Karpas-422 (cell line): Measurements from ENCODE around the gene PLA2G2F. TPM values are rescaled to one million over a fixed set of nuclear protein-coding genes. Genes with fewer than 3 reads are reported as not detected.

ENCODE experiments used
- DNase-seq: peaks from one replicate; pipeline ENCODE4 v3.0.0-alpha.2; 2015
- H2AFZ ChIP-seq: fragments of 200-600 bp; sonication (generic); 2 replicates; pipeline ENCODE4 v1.6.1; 2014; ENCODE audit warnings: antibody characterized with exemption, low read length, mixed read lengths
- H3K27ac ChIP-seq: fragments of 200-600 bp; sonication (generic); 2 replicates; pipeline ENCODE4 v1.5.1; 2014; ENCODE audit warnings: mild to moderate bottlenecking, low read length, moderate library complexity
- H3K27me3 ChIP-seq: fragments of 200-600 bp; sonication (generic); 2 replicates; pipeline ENCODE4 v1.6.1; 2014; ENCODE audit warnings: low read length, mixed read lengths
- H3K36me3 ChIP-seq: fragments of 200-600 bp; sonication (generic); 2 replicates; pipeline ENCODE4 v1.6.1; 2014; ENCODE audit warnings: low read length, mixed read lengths; ENCODE audit not compliant: insufficient read depth
- H3K4me1 ChIP-seq: fragments of 200-600 bp; sonication (generic); 2 replicates; pipeline ENCODE4 v1.6.1; 2014; ENCODE audit warnings: mild to moderate bottlenecking, low read length, mixed read lengths
- H3K4me2 ChIP-seq: fragments of 200-600 bp; sonication (generic); 2 replicates; pipeline ENCODE4 v1.6.1; 2014; ENCODE audit warnings: low read length, low read depth, mild to moderate bottlenecking; ENCODE audit not compliant: poor library complexity, severe bottlenecking
- H3K4me3 ChIP-seq: fragments of 200-600 bp; sonication (generic); 2 replicates; pipeline ENCODE4 v1.5.1; 2014; ENCODE audit warnings: mild to moderate bottlenecking, antibody characterized with exemption, low read length, mixed read lengths
- H3K79me2 ChIP-seq: fragments of 200-600 bp; sonication (generic); 2 replicates; pipeline ENCODE4 v1.6.1; 2014; ENCODE audit warnings: mild to moderate bottlenecking, low read length, mixed read lengths
- H3K9ac ChIP-seq: fragments of 200-600 bp; sonication (generic); 2 replicates; pipeline ENCODE4 v1.6.0; 2014; ENCODE audit warnings: low read length
- H3K9me2 ChIP-seq: fragments of 200-600 bp; sonication (generic), shearing (Covaris generic); replicated peaks from 2 replicates; pipeline ENCODE4 v1.6.0; 2014; ENCODE audit warnings: mild to moderate bottlenecking, low read length, moderate library complexity; ENCODE audit not compliant: insufficient read depth
- H3K9me3 ChIP-seq: fragments of 300-700, 200-600 bp; sonication (generic); 2 replicates; pipeline ENCODE4 v1.6.1; 2014; ENCODE audit warnings: low read length, mixed read lengths
- H4K20me1 ChIP-seq: fragments of 200-600 bp; sonication (generic); 2 replicates; pipeline ENCODE4 v1.6.1; 2014; ENCODE audit warnings: mild to moderate bottlenecking, antibody characterized with exemption, low read length, low read depth; ENCODE audit not compliant: insufficient read depth
- total RNA-seq: library from RNA; depleted of rRNA; stranded (reverse); fragments of >200 nt; shearing (Covaris generic); gene quantifications from 2 replicates; pipeline ENCODE4 v1.2.3, GENCODE V29; 2014; ENCODE audit warnings: low replicate concordance

Gene PLA2G2F
- total RNA-seq, 1 experiment from 2014 or later, result not detected

GRCh38 chr1:20190256-20191160 lies 51.4 kb downstream of the PLA2G2F start:
- Histone ChIP-seq H4K20me1 (no peaks in the 10 kb centered on the region), H3K27me3 (no peaks in the 10 kb centered on the region), H3K79me2 (no peaks in the 10 kb centered on the region), H3K36me3 (no peaks in the 10 kb centered on the region), H2AFZ (no peak overlapping the region), H3K4me2 (peak overlapping the region; percentile 6), H3K4me3 (no peak overlapping the region), H3K9me2 (no peaks in the 10 kb centered on the region), H3K9me3 (no peaks in the 10 kb centered on the region), H3K27ac (no peak overlapping the region), H3K9ac (no peak overlapping the region), H3K4me1 (peaks cover 38% of the 10 kb centered on the region)
- no peak for DNase-seq

GRCh38 chr1:20191266-20191825 lies 52.2 kb downstream of the PLA2G2F start:
- no peak overlapping the region for H3K4me3 ChIP-seq
- no peaks in the 10 kb centered on the region for H3K27me3 ChIP-seq
- no peak overlapping the region for H3K9ac ChIP-seq
- no peaks in the 10 kb centered on the region for H3K9me3 ChIP-seq
- no peaks in the 10 kb centered on the region for H3K9me2 ChIP-seq
- H3K4me1 ChIP-seq, result peaks cover 38% of the 10 kb centered on the region
- no peak overlapping the region for H3K4me2 ChIP-seq
- no peaks in the 10 kb centered on the region for H3K36me3 ChIP-seq
- H2AFZ ChIP-seq, result no peak overlapping the region
- H3K79me2 ChIP-seq, result no peaks in the 10 kb centered on the region
- no peaks in the 10 kb centered on the region for H4K20me1 ChIP-seq
- no peak overlapping the region for H3K27ac ChIP-seq
- no peak for DNase-seq

- no peaks in the 10 kb centered on the region for H4K20me1 ChIP-seq
These were observed 53.2 kb downstream of the PLA2G2F start for GRCh38 chr1:20192364-20192763.

DNA sequence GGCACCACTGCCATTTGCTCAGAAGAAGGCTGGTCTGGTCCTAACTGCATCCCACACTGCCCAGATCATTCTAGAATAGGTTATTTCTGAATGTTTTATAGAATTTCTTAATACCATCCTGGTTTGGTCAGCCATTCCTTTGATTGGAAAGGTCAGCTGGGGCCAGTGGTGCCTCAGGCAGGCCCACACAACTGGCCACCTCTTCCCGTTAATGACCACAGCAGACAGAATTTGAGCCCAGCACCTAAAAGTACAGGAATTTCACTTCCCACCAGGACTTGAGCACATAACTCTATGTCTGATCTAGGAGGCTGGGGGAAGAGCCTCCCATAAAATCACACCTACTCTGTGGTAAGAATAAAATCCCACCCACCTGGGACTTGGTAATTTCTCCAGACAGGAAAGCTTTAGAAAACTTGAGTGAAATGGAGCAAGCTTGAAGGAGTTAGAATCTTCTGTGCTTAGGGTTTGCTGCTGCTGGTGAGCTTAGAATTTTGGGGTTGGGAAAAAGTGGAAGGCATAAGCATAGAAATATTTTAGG lies 53.8 kb downstream of the PLA2G2F start:
- no peak overlapping the region for H3K4me2 ChIP-seq
- H3K9ac ChIP-seq, result no peak overlapping the region
- H2AFZ ChIP-seq, result no peak overlapping the region
- no peaks in the 10 kb centered on the region for H3K27me3 ChIP-seq
- H3K36me3 ChIP-seq, result no peaks in the 10 kb centered on the region
- no peak overlapping the region for H3K4me3 ChIP-seq
- no peak overlapping the region for H3K27ac ChIP-seq
- no peaks in the 10 kb centered on the region for H3K79me2 ChIP-seq
- H3K9me2 ChIP-seq, result no peaks in the 10 kb centered on the region
- H3K4me1 ChIP-seq, result peaks cover 38% of the 10 kb centered on the region
- H4K20me1 ChIP-seq, result no peaks in the 10 kb centered on the region
- H3K9me3 ChIP-seq, result no peaks in the 10 kb centered on the region
- no peak for DNase-seq

More at GRCh38 chr1:20192364-20192763, 53.2 kb downstream of the PLA2G2F start:
- Histone ChIP-seq H3K36me3 (no peaks in the 10 kb centered on the region), H3K9ac (no peak overlapping the region), H3K27ac (no peak overlapping the region), H3K4me2 (no peak overlapping the region), H2AFZ (no peak overlapping the region), H3K4me3 (no peak overlapping the region), H3K4me1 (peaks cover 38% of the 10 kb centered on the region), H3K27me3 (no peaks in the 10 kb centered on the region), H3K9me3 (no peaks in the 10 kb centered on the region), H3K9me2 (no peaks in the 10 kb centered on the region), H3K79me2 (no peaks in the 10 kb centered on the region)
- DNase-seq, result no peak

DNA sequence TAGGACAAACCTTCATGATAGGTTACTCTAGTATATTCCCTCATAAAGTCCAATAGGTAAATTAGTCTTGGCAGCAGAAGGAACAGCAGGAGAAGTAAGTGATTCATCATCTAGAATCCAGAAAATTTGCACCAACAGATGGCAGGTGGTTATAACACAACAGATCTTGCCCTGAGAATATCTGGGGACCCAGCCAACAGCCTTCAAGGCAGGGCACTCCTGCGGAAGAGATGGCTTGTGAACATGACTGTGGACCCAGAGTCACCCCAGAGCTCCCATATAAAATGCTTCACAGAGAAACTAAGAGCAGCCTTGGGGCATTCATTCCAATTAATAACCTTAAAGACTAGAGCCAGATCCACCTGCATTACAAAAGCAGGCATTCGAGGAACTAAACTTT lies 55.1 kb downstream of the PLA2G2F start:
- H3K27ac ChIP-seq, result no peak overlapping the region
- H3K4me2 ChIP-seq, result peak overlapping the region; percentile 78
- peaks cover 26% of the 10 kb centered on the region for H3K4me1 ChIP-seq
- no peaks in the 10 kb centered on the region for H3K27me3 ChIP-seq
- no peak for DNase-seq
- H3K79me2 ChIP-seq, result no peaks in the 10 kb centered on the region
- no peak overlapping the region for H3K9ac ChIP-seq
- no peak overlapping the region for H3K4me3 ChIP-seq
- no peaks in the 10 kb centered on the region for H3K9me3 ChIP-seq
- no peaks in the 10 kb centered on the region for H3K36me3 ChIP-seq
- H4K20me1 ChIP-seq, result no peaks in the 10 kb centered on the region
- H3K9me2 ChIP-seq, result no peaks in the 10 kb centered on the region
- H2AFZ ChIP-seq, result no peak overlapping the region

DNA sequence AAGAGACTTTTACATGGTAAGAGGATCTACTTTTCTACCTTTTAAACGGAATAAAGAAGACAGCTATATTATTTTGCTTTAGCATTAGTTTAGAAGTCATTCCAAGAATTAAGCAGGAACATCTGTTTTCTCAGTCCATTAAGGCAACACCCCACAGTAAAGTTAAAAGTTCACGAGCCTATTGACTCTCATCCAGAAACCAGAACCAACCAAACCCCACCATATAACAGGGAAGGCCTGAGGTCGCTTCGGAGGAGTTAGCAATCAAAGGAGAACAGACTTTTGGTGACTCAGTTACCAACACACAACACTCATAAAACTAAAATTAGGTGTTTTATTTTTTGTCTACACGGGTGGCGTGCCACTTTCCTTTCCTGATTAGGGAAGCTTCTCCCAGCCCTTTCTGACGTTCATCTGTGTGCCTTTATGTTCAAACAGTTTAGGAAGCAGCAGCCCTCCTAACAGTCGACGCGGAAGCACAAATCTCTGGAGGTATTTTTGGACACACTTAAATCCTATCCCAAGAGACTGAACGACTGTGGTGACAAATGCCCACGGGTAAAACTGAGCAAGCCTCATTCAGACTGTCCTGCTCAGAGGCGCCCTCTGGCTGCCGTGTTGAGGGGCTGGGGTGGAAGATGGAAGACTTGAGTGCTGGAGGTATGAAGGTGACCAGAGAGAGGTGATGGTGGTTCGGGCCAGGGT lies 55.8 kb downstream of the PLA2G2F start:
- peak overlapping the region; percentile 47; the same call in 1 of the 2 replicates for H3K4me3 ChIP-seq
- H3K27me3 ChIP-seq, result no peaks in the 10 kb centered on the region
- no peak overlapping the region for H3K27ac ChIP-seq
- H3K36me3 ChIP-seq, result no peaks in the 10 kb centered on the region
- H3K9ac ChIP-seq, result peak overlapping the region; percentile 46; the same call in 1 of the 2 replicates
- peak overlapping the region; percentile 78 for H3K4me2 ChIP-seq
- H3K9me2 ChIP-seq, result no peaks in the 10 kb centered on the region
- H3K4me1 ChIP-seq, result peaks cover 19% of the 10 kb centered on the region
- no peaks in the 10 kb centered on the region for H4K20me1 ChIP-seq
- no peak overlapping the region for H2AFZ ChIP-seq
- no peaks in the 10 kb centered on the region for H3K9me3 ChIP-seq
- DNase-seq, result peak; percentile 93
- H3K79me2 ChIP-seq, result no peaks in the 10 kb centered on the region

DNA sequence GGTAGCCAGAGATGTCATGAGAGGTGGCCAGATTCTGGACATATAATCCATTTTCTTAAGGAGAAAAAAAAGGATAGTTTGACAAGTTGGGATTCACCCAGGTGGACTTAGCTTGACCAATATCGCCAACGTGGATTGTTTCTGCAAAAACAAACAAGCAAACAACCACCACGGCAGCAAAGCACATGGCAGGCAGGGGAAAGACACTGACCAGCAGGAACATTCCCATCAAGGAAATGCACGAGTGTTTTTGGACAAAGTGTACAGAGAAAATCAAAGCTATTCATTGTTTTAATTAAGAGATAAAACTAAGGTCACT lies 56.3 kb downstream of the PLA2G2F start:
- Histone ChIP-seq H3K4me1 (peaks cover 14% of the 10 kb centered on the region), H3K9me3 (no peaks in the 10 kb centered on the region), H3K27ac (no peak overlapping the region), H2AFZ (no peak overlapping the region), H4K20me1 (no peaks in the 10 kb centered on the region), H3K4me3 (no peak overlapping the region), H3K4me2 (no peak overlapping the region), H3K27me3 (no peaks in the 10 kb centered on the region), H3K36me3 (no peaks in the 10 kb centered on the region), H3K9me2 (no peaks in the 10 kb centered on the region), H3K79me2 (no peaks in the 10 kb centered on the region), H3K9ac (no peak overlapping the region)
- no peak for DNase-seq

DNA sequence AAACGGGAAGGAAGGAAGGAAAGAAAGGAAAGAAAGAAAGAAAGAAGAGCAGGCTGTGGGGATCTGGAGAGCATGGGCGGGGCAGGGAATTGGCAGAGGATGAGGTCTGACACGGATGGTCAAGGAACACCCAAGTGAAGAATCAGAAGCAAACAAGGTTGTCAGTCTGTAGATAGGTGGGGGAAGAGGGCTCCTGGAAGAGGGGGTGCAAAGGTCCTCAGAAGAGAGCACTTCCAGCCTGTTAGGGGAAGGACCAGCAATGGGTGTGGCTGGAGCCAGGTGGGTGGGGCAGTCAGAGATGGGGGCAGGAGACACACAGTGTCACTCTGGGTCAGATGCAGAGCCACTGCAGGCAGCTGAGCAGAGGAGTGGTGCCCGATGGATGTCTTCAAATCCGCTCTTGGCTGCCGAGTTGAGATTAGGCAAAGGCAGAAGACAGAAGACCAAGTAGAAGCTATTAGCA lies 58.2 kb downstream of the PLA2G2F start:
- no peaks in the 10 kb centered on the region for H3K9me3 ChIP-seq
- H3K27ac ChIP-seq, result no peak overlapping the region
- no peaks in the 10 kb centered on the region for H4K20me1 ChIP-seq
- H3K9me2 ChIP-seq, result no peaks in the 10 kb centered on the region
- no peak for DNase-seq
- no peaks in the 10 kb centered on the region for H3K27me3 ChIP-seq
- no peak overlapping the region for H3K4me2 ChIP-seq
- no peak overlapping the region for H3K4me3 ChIP-seq
- H3K4me1 ChIP-seq, result peaks cover 11% of the 10 kb centered on the region
- no peaks in the 10 kb centered on the region for H3K36me3 ChIP-seq
- H3K9ac ChIP-seq, result no peak overlapping the region
- no peaks in the 10 kb centered on the region for H3K79me2 ChIP-seq
- no peak overlapping the region for H2AFZ ChIP-seq
